Endodermal cell (in vitro differentiated cells): Measurements from ENCODE around the gene FCRLA. TPM values are rescaled to one million over a fixed set of nuclear protein-coding genes. Genes with fewer than 3 reads are reported as not detected.

Experiments used
- DNase-seq: peaks from one replicate; pipeline ENCODE4 v3.0.0-alpha.2; 2017
- H3K27ac ChIP-seq: 2 replicates; pipeline ENCODE4 v1.5.1; 2013; ENCODE audit warnings: mild to moderate bottlenecking, low read depth, low read length, moderate library complexity
- H3K27me3 ChIP-seq: 2 replicates; pipeline ENCODE4 v1.6.1; 2013; ENCODE audit warnings: mild to moderate bottlenecking, low read length, moderate library complexity; ENCODE audit not compliant: insufficient read depth, control insufficient read depth, poor library complexity, severe bottlenecking
- H3K36me3 ChIP-seq: 2 replicates; pipeline ENCODE4 v1.7.0; 2013; ENCODE audit warnings: mild to moderate bottlenecking, low read length, moderate library complexity; ENCODE audit not compliant: control insufficient read depth, insufficient read depth
- H3K4me1 ChIP-seq: one replicate; pipeline ENCODE4 v1.7.0; 2013; ENCODE audit warnings: low read length; ENCODE audit not compliant: control insufficient read depth, insufficient read depth
- H3K4me3 ChIP-seq: 2 replicates; pipeline ENCODE4 v1.5.1; 2013; ENCODE audit warnings: mild to moderate bottlenecking, low read length, moderate library complexity
- H3K9ac ChIP-seq: 2 replicates; pipeline ENCODE4 v1.6.1; 2013; ENCODE audit warnings: mild to moderate bottlenecking, low read length, moderate library complexity; ENCODE audit not compliant: poor library complexity, severe bottlenecking; ENCODE audit errors: extremely low read depth
- H3K9me3 ChIP-seq: 2 replicates; pipeline ENCODE4 v1.6.1; 2013; ENCODE audit warnings: mild to moderate bottlenecking, low read length, moderate library complexity; ENCODE audit not compliant: control insufficient read depth
- H3K27ac Mint-ChIP-seq: 2 replicates; pipeline ENCODE4 v1.8.0; 2020; ENCODE audit warnings: mixed read lengths
- H3K27me3 Mint-ChIP-seq: 2 replicates; pipeline ENCODE4 v1.8.0; 2021; ENCODE audit warnings: mild to moderate bottlenecking, mixed read lengths; ENCODE audit not compliant: insufficient read depth
- H3K36me3 Mint-ChIP-seq: 2 replicates; pipeline ENCODE4 v1.8.0; 2020; ENCODE audit warnings: low read depth, mixed read lengths
- H3K4me1 Mint-ChIP-seq: 2 replicates; pipeline ENCODE4 v1.8.0; 2020; ENCODE audit warnings: mixed read lengths
- H3K4me3 Mint-ChIP-seq: 2 replicates; pipeline ENCODE4 v1.8.0; 2020; ENCODE audit warnings: mild to moderate bottlenecking, moderate library complexity, mixed read lengths
- H3K9me3 Mint-ChIP-seq: 2 replicates; pipeline ENCODE4 v1.8.0; 2020; ENCODE audit warnings: mild to moderate bottlenecking, mixed read lengths
- WGBS, 2 experiments: methylation state at CpG; one replicate each; pipeline versions ENCODE4 v1.1.5 to v1.1.7; 2013; ENCODE audit warnings: missing lambda C conversion rate in 2 of 2, mixed read lengths in 1 of 2; ENCODE audit not compliant: insufficient coverage in 1 of 2, insufficient read length in 1 of 2; 5-methylcytosine and 5-hydroxymethylcytosine counted together
- total RNA-seq, 2 donors: library from RNA; stranded (reverse); fragmentation: NEBNext Ultra II Directional in 1 of 2; extraction: Animal tissue kit (Norgen Biotek cat#: 25700) in 1 of 2; gene quantifications; 2 replicates in 1 of 2; 3 replicates in 1 of 2; pipeline ENCODE4 v1.2.1, GENCODE V29; 2021
- TF ChIP-seq, protein P1 (sequence below): fragments of 200-600 bp; sonication (generic); conservative IDR thresholded peaks from 2 replicates; pipeline ENCODE4 v1.5.0; 2021; ENCODE audit warnings: antibody characterized with exemption, mild to moderate bottlenecking

Gene FCRLA
- total RNA-seq, 2 donors from 2014 or later = not detected

DNA sequence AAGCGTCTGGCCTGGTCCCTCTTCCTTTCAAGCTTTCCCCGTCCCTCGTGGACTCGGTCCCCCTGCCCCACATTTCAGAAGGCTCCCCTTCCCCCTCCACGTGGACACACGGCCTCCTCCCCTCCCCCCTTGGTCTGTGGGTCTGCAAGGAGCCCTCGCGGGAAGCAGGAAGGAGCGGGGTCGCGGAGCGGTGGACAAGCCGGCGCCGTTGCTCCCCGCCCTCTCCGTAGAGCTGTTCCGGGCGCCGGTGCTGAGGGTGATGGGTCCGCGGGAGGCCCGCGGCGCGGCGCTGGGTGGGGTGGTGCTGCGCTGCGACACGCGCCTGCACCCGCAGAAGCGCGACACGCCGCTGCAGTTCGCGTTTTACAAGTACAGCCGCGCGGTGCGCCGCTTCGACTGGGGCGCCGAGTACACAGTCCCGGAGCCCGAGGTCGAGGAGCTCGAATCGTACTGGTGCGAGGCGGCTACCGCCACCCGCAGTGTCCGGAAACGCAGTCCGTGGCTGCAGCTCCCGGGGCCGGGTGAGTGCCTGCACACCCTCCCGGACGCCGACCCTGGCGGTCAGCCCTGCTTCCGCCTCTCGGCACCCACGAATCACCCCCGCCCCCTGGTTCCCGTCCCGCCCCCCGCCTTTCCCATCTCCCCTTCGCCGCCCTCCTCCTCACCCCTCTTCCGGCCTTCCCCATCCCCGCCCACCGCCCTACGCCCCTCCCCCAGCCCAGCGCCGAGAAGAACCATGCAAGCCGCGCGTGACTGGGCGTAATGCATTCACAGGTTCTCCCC, 19.6 kb downstream of the FCRLA start:
- Mint-ChIP-seq H3K27me3 (peaks cover 86% of the 10 kb centered on the region), H3K27ac (peak overlapping the region; percentile 44), H3K36me3 (no peaks in the 10 kb centered on the region), H3K4me1 (peaks cover 22% of the 10 kb centered on the region), H3K9me3 (no peaks in the 10 kb centered on the region), H3K4me3 (peak overlapping the region; percentile 69)
- peak overlapping the region; percentile 38 for H3K9ac ChIP-seq
- DNase-seq = peak; percentile 95
- H3K36me3 ChIP-seq = no peaks in the 10 kb centered on the region
- H3K4me1 ChIP-seq = peaks cover 8% of the 10 kb centered on the region
- TF ChIP-seq, protein P1, sequence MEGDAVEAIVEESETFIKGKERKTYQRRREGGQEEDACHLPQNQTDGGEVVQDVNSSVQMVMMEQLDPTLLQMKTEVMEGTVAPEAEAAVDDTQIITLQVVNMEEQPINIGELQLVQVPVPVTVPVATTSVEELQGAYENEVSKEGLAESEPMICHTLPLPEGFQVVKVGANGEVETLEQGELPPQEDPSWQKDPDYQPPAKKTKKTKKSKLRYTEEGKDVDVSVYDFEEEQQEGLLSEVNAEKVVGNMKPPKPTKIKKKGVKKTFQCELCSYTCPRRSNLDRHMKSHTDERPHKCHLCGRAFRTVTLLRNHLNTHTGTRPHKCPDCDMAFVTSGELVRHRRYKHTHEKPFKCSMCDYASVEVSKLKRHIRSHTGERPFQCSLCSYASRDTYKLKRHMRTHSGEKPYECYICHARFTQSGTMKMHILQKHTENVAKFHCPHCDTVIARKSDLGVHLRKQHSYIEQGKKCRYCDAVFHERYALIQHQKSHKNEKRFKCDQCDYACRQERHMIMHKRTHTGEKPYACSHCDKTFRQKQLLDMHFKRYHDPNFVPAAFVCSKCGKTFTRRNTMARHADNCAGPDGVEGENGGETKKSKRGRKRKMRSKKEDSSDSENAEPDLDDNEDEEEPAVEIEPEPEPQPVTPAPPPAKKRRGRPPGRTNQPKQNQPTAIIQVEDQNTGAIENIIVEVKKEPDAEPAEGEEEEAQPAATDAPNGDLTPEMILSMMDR = no peak
- 0% methylated on average over 13 to 78 of the region's 83 CpGs for WGBS, 2 experiments
- H3K9me3 ChIP-seq = no peaks in the 10 kb centered on the region
- H3K4me3 ChIP-seq = peak overlapping the region; percentile 87
- H3K27ac ChIP-seq = no peak overlapping the region
- peaks cover 76% of the 10 kb centered on the region for H3K27me3 ChIP-seq

DNA sequence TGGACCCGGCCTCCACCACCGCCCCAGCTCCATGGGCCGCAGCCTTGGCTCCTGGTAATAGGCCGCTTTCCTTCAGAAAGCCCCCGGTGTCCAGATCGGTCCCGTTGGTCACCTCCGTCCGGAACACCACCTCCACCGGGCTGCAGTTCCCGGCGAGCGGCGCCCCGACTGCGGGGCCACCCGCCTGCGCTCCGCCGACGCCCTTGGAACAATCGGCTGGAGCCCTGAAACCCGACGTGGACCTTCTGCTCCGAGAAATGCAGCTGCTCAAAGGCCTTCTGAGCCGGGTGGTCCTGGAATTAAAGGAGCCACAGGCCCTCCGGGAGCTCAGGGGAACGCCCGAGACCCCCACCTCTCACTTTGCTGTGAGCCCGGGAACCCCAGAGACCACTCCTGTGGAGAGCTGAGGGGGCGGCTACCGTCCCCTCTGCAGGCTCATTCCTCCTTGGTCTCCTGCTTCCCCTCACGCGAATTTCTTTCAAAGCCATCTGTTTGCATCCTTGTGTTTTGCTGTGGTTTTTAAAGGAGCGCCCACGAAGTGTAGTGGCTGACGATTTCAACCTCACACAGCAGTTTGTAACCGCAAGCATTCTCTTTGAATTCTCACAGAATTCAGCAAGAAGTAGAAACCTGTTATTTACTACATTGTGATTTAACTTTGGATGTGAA, 20.4 kb downstream of the FCRLA start:
- Histone ChIP-seq H3K4me1 (peaks cover 12% of the 10 kb centered on the region), H3K9ac (peak overlapping the region; percentile 8), H3K9me3 (no peaks in the 10 kb centered on the region), H3K36me3 (no peaks in the 10 kb centered on the region), H3K4me3 (peak overlapping the region; percentile 77), H3K27ac (no peak overlapping the region), H3K27me3 (peaks cover 71% of the 10 kb centered on the region)
- peak overlapping the region; percentile 13 for H3K27ac Mint-ChIP-seq
- H3K36me3 Mint-ChIP-seq = no peaks in the 10 kb centered on the region
- peaks cover 79% of the 10 kb centered on the region for H3K27me3 Mint-ChIP-seq
- peak overlapping the region; percentile 69 for H3K4me3 Mint-ChIP-seq
- H3K9me3 Mint-ChIP-seq = no peaks in the 10 kb centered on the region
- WGBS, 2 experiments = 8 to 15% methylated on average over 9 to 38 of the region's 38 CpGs
- TF ChIP-seq, protein P1 = no peak
- H3K4me1 Mint-ChIP-seq = peaks cover 27% of the 10 kb centered on the region
- DNase-seq = no peak

DNA sequence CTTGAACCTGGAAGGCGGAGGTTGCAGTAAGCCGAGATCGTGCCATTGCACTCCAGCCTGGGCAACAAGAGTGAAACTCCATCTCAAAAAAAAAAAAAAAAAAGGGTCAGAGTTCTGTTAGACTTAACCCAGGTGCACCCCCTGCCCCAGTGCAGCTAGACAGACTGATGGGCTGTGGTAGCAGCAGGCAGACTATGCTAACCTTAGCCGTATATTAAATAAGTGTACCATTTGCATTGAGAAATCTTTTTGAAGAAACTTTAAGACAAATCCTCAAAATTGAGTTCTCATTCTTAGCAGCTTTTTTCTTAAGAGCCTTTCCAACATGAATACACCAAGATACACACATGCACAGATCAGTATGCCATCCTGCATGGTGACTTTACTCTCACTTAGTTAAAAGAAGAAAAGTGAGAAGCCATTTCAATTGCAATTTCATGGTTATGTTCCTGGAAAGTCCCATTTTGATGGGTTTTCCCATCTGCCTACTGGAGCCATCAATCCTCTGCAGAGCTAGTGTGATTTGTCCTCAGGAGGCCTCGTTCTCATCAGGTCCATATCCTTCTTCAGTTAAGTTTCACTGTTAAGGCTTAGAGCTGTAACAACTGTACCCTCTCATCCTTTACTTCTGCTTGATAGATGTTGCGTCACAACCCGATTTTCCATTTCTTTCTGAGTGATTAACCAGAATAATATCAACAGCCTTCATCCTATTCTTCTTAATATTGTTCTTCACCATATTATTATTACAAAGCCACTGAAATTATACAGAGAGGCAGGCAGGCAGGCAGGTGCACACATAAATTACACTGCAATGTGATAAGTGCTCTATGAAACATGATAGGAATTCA, 21.6 kb downstream of the FCRLA start:
- H3K27ac Mint-ChIP-seq = no peak overlapping the region
- no peaks in the 10 kb centered on the region for H3K9me3 ChIP-seq

More for the DNA sequence above, 21.6 kb downstream of the FCRLA start:
- no peaks in the 10 kb centered on the region for H3K36me3 ChIP-seq
- peaks cover 68% of the 10 kb centered on the region for H3K27me3 ChIP-seq
- Mint-ChIP-seq H3K36me3 (no peaks in the 10 kb centered on the region), H3K9me3 (no peaks in the 10 kb centered on the region), H3K4me3 (peak overlapping the region; percentile 69), H3K4me1 (peaks cover 33% of the 10 kb centered on the region), H3K27me3 (peaks cover 77% of the 10 kb centered on the region)
- no peak overlapping the region for H3K27ac ChIP-seq
- TF ChIP-seq, protein P1 = no peak
- 60 to 79% methylated on average over 3 to 7 of the region's 7 CpGs for WGBS, 2 experiments
- H3K9ac ChIP-seq = no peak overlapping the region
- H3K4me1 ChIP-seq = peaks cover 16% of the 10 kb centered on the region
- no peak for DNase-seq
- H3K4me3 ChIP-seq = no peak overlapping the region
